Psoas muscle (tissue), 8 donors: ENCODE results near the gene C20orf144. TPM values are rescaled to one million over a fixed set of nuclear protein-coding genes. Genes with fewer than 3 reads are reported as not detected.

Experiments used
- ATAC-seq, 4 donors: fragments of 200-7000 bp; cut with Tn5 transposase; one replicate each; pipeline ENCODE4 v1.9.1; 2020; ENCODE audit warnings: moderate library complexity in 3 of 4, mild to moderate bottlenecking in 2 of 4
- DNase-seq, 2 donors: peaks; one replicate each; pipeline ENCODE4 v3.0.0-alpha.2; 2020
- H3K27ac ChIP-seq: fragments of 200-600 bp; one replicate; pipeline ENCODE4 v1.8.0; 2022
- H3K27me3 ChIP-seq, 3 donors: fragments of 200-600 bp in 1 of 3; one replicate each; pipeline versions ENCODE4 v1.6.1 to v1.8.0; 2013 to 2022; ENCODE audit warnings: low read length in 2 of 3, mild to moderate bottlenecking in 2 of 3, moderate library complexity in 1 of 3; ENCODE audit not compliant: insufficient read depth in 3 of 3
- H3K36me3 ChIP-seq, 2 donors: fragments of 200-600 bp in 1 of 2; one replicate each; pipeline versions ENCODE4 v1.6.1 to v1.8.0; 2013 to 2022; ENCODE audit warnings: low read depth in 1 of 2, mild to moderate bottlenecking in 1 of 2, moderate library complexity in 1 of 2; ENCODE audit not compliant: insufficient read depth in 1 of 2
- H3K4me1 ChIP-seq: fragments of 200-600 bp; one replicate; pipeline ENCODE4 v1.8.0; 2022
- H3K4me3 ChIP-seq: fragments of 200-600 bp; one replicate; pipeline ENCODE4 v1.8.0; 2022; ENCODE audit warnings: mild to moderate bottlenecking
- H3K9me3 ChIP-seq: fragments of 200-600 bp; one replicate; pipeline ENCODE4 v1.8.0; 2022
- CTCF ChIP-seq: fragments of 200-600 bp; IDR thresholded peaks from one replicate; pipeline ENCODE4 v1.8.0; 2022; ENCODE audit warnings: antibody characterized with exemption
- WGBS, 3 donors: extraction: QIAGEN DNeasy Blood & Tissue Kit; methylation state at CpG; one replicate each; pipeline versions ENCODE4 v1.1.6 to v1.1.7; 2013; 5-methylcytosine and 5-hydroxymethylcytosine counted together
- intact Hi-C, 2 donors: fragments of 100-400 bp; cut with DNase I; formaldehyde crosslinking; loops; one replicate each; pipeline versions ENCODE4 v1.11.0 to v1.14.2; 2022
- polyA plus RNA-seq, 3 donors: library from polyadenylated mRNA; stranded (reverse); fragments of 200-250 nt; gene quantifications; one replicate each; pipeline ENCODE4 v1.2.3, GENCODE V29; 2013
- total RNA-seq, 4 donors: library from RNA; stranded (reverse); fragmentation: NEBNext Ultra II Directional in 2 of 4; extraction: Animal tissue kit (Norgen Biotek cat#: 25700) in 2 of 4; gene quantifications; one replicate each; pipeline versions ENCODE4 v1.2.1 to v1.2.4, GENCODE V29; 2021 to 2023
- donor health status: healthy with polysubstance abuse.
- donor health status: DM: no; HTN: no; CAD: no; lungs with moderate emphysema.
- donor health status: Bipolar disorder and iron deficiency.
- donor health status: healthy.
- donor health status: DM: yes; HTN: yes; CAD: no.
- donor health status: DM: no; HTN: no; CAD: no.
- donor health status: DM: no; HTN: no; CAD: no.
- donor health status: DM: yes; HTN: yes; CAD: no.

The C20orf144 gene
- total and polyA plus RNA-seq, 7 donors = 0.05 to 0.08 TPM; not detected in 5

DNA sequence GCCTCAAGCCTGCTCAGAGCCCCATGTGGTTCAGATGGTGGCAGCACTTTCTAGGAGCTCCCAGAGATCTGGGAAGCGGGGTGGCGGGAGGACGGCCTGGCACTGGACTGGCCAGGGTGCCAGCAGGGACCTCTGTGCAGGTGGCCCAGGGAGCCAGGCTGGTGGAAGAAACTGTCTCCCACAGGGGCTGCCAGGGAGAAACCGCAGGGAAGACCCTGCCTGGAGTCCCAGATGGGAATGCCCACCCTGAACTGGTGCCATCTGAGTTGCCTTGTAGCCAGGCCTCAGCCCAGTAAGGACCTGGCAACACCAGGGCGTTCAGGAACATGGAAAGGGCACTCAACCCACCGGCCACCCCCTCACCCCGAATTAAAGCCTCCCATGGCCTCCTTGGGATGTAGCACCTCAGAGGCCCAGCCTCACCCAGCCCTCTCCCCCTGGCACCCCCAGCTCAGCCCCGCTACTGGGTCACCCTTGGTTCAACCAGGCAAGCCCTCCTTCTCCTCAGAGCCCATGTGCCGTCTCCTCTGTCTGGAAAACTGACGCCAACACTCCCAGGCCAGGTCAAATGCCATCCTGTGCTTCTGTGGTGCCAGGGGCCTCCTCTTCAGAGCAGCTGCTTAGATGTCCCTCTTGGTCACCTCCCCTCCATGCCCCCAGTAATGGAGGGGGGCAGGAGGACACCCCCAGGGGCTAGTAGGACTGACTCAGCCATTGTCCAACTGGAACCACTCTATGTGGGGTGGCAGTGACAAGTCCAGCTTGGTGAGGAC lies 5.9 kb upstream of the C20orf144 start:
- TF ChIP-seq CTCF = no peak
- 89 to 94% (median 91%) methylated on average over 9 to 10 of the region's 10 CpGs for WGBS, 3 donors
- Histone ChIP-seq H3K9me3 (no peaks in the 10 kb centered on the region), H3K4me3 (no peak overlapping the region), H3K36me3 (peaks cover 0 to 56% of the 10 kb centered on the region in 2 donors), H3K27ac (no peak overlapping the region), H3K27me3 (no peaks in the 10 kb centered on the region), H3K4me1 (peaks cover 3% of the 10 kb centered on the region)
- ATAC-seq (no peak), DNase-seq (no peak)
- intact Hi-C loops = no loop called here

DNA sequence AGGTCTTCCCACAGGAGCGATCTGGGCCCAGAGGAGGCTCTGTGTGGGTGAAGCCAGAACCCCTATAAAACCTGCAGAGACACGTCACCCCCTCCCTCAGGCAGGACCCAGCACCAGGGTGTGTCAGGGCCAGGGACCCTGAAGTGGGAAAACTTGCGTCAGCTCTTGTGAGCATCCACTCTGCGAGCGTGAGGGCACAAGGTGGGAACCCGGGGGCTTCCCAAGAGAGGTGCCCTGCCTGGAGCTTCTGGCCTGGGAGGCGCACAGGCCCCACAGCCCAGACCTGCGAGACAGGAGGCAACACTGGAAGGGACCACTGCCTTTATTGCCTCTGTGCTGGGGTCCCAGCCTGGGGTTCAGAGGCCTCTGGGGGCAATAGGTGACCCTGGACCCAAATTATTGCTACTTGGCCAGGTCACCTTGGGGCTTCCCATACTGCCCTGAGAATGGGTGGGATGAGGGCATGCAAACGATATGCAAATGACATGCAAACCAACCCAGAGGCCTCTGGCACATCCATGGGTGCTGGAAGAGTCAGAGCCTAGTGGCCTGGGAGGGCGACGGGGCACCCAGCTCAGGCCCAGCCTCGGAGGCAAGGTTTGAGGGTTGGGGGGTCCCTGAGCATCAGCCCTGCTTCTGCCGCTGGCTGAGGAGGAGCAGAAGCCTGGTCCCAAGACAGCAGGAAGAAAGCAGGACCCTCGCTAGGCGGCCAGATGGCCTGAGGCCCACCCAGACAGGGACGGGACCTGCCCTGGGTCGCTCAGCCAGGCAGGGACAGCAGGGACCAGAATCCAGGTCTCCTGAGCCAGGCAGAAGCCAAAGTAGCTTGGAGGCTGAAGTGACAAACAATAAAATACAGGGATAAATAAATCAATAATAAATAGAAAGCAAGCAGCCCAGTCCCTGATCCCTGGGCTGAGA lies 5.1 kb upstream of the C20orf144 start:
- WGBS, 3 donors = 90 to 95% (median 92%) methylated on average over 17 of the region's 17 CpGs
- Histone ChIP-seq H3K27me3 (no peaks in the 10 kb centered on the region), H3K4me1 (peaks cover 3% of the 10 kb centered on the region), H3K36me3 (peaks cover 0 to 58% of the 10 kb centered on the region in 2 donors), H3K4me3 (no peak overlapping the region), H3K27ac (no peak overlapping the region), H3K9me3 (no peaks in the 10 kb centered on the region)
- no peak for DNase-seq
- no peak for ATAC-seq
- TF ChIP-seq CTCF = no peak
- intact Hi-C loops = no loop called here

- Histone ChIP-seq H3K4me1 (peaks cover 3% of the 10 kb centered on the region), H3K27me3 (no peaks in the 10 kb centered on the region), H3K4me3 (no peak overlapping the region), H3K27ac (no peak overlapping the region), H3K9me3 (no peaks in the 10 kb centered on the region), H3K36me3 (peaks cover 0 to 58% of the 10 kb centered on the region in 2 donors)
- WGBS, 3 donors = 90 to 93% (median 91%) methylated on average over 11 to 12 of the region's 12 CpGs
- no peak for TF ChIP-seq CTCF
- DNase-seq (no peak), ATAC-seq (no peak)
- intact Hi-C loops = no loop called here
Observed at GRCh38 chr20:33657704-33658095, 4.4 kb upstream of the C20orf144 start.

- ATAC-seq (no peak), DNase-seq (no peak)
- Histone ChIP-seq H3K27me3 (no peaks in the 10 kb centered on the region), H3K4me1 (peaks cover 10% of the 10 kb centered on the region), H3K9me3 (no peaks in the 10 kb centered on the region), H3K36me3 (peaks cover 0 to 58% of the 10 kb centered on the region in 2 donors), H3K4me3 (no peak overlapping the region), H3K27ac (no peak overlapping the region)
- no peak for TF ChIP-seq CTCF
- intact Hi-C loops = no loop called here
- 90 to 95% (median 93%) methylated on average over 8 of the region's 8 CpGs for WGBS, 3 donors
Observed at GRCh38 chr20:33658510-33658909, 3.6 kb upstream of the C20orf144 start.
